HFFc6 (cell line): ENCODE data around the gene TTC6. TPM values are rescaled to one million over a fixed set of nuclear protein-coding genes. Genes with fewer than 3 reads are reported as not detected.

ENCODE experiments used
- DNase-seq: peaks from one replicate; pipeline ENCODE4 v3.0.0-alpha.2; 2018
- H3K27ac Mint-ChIP-seq: 2 replicates; pipeline ENCODE4 v1.8.0; 2020; ENCODE audit warnings: mild to moderate bottlenecking, mixed read lengths
- H3K27me3 Mint-ChIP-seq: 2 replicates; pipeline ENCODE4 v1.8.0; 2021; ENCODE audit warnings: mild to moderate bottlenecking, moderate library complexity, mixed read lengths; ENCODE audit not compliant: insufficient read depth
- H3K36me3 Mint-ChIP-seq: 2 replicates; pipeline ENCODE4 v1.8.0; 2021; ENCODE audit warnings: low read depth, mixed read lengths
- H3K4me1 Mint-ChIP-seq: 2 replicates; pipeline ENCODE4 v1.8.0; 2020; ENCODE audit warnings: low read depth, mixed read lengths
- H3K4me3 Mint-ChIP-seq: 2 replicates; pipeline ENCODE4 v1.8.0; 2020; ENCODE audit warnings: mild to moderate bottlenecking, moderate library complexity, mixed read lengths
- H3K9me3 Mint-ChIP-seq: 2 replicates; pipeline ENCODE4 v1.8.0; 2020; ENCODE audit warnings: mild to moderate bottlenecking, mixed read lengths
- CTCF ChIP-seq: fragments of 200-600 bp; sonication (generic); IDR thresholded peaks from 2 replicates; pipeline ENCODE4 v1.5.0; 2021; ENCODE audit warnings: antibody characterized with exemption, mild to moderate bottlenecking
- total RNA-seq, 6 experiments: library from RNA; stranded (reverse); fragmentation: NEBNext Ultra II Directional; extraction: Animal tissue kit (Norgen Biotek cat#: 25700); gene quantifications; 2 replicates in 1 of 6; 3 replicates in 5 of 6; pipeline ENCODE4 v1.2.3, GENCODE V29; 2021

Gene TTC6
- total RNA-seq, 6 experiments from 2014 or later, result 0.38 to 1.2 (median 0.62) TPM; not detected in 2

- no peak for TF ChIP-seq CTCF
- H3K27me3 Mint-ChIP-seq, result peaks cover 19% of the 10 kb centered on the region
- DNase-seq, result no peak
- no peaks in the 10 kb centered on the region for H3K4me1 Mint-ChIP-seq
- no peak overlapping the region for H3K4me3 Mint-ChIP-seq
- peaks cover 36% of the 10 kb centered on the region for H3K36me3 Mint-ChIP-seq
- no peak overlapping the region for H3K27ac Mint-ChIP-seq
- peaks cover 38% of the 10 kb centered on the region for H3K9me3 Mint-ChIP-seq
Measured at GRCh38 chr14:37610945-37611523, 15.6 kb downstream of the TTC6 start.

- H3K9me3 Mint-ChIP-seq, result peaks cover 44% of the 10 kb centered on the region
- no peak for DNase-seq
Measured at GRCh38 chr14:37615582-37616289, 20.3 kb downstream of the TTC6 start.

GRCh38 chr14:37616853-37617252, 21.4 kb downstream of the TTC6 start:
- peaks cover 40% of the 10 kb centered on the region for H3K9me3 Mint-ChIP-seq
- no peaks in the 10 kb centered on the region; the same call in 1 of the 2 replicates for H3K4me1 Mint-ChIP-seq
- no peak for TF ChIP-seq CTCF
- peaks cover 29% of the 10 kb centered on the region for H3K36me3 Mint-ChIP-seq
- DNase-seq, result no peak
- H3K4me3 Mint-ChIP-seq, result no peak overlapping the region
- no peak overlapping the region for H3K27ac Mint-ChIP-seq
- H3K27me3 Mint-ChIP-seq, result peaks cover 4% of the 10 kb centered on the region; the same call in 1 of the 2 replicates

More at GRCh38 chr14:37615582-37616289, 20.3 kb downstream of the TTC6 start:
- no peak overlapping the region for H3K4me3 Mint-ChIP-seq
- no peaks in the 10 kb centered on the region; the same call in 1 of the 2 replicates for H3K4me1 Mint-ChIP-seq
- TF ChIP-seq CTCF, result no peak
- H3K27me3 Mint-ChIP-seq, result peaks cover 9% of the 10 kb centered on the region
- no peak overlapping the region for H3K27ac Mint-ChIP-seq
- peaks cover 36% of the 10 kb centered on the region for H3K36me3 Mint-ChIP-seq

GRCh38 chr14:37617864-37618365, 22.5 kb downstream of the TTC6 start:
- H3K27ac Mint-ChIP-seq, result no peak overlapping the region

GRCh38 chr14:37618498-37619028, 23.1 kb downstream of the TTC6 start:
- Mint-ChIP-seq H3K4me3 (no peak overlapping the region), H3K27me3 (peaks cover 1% of the 10 kb centered on the region; the same call in 1 of the 2 replicates), H3K9me3 (peaks cover 28% of the 10 kb centered on the region), H3K36me3 (peaks cover 19% of the 10 kb centered on the region), H3K27ac (no peak overlapping the region), H3K4me1 (peaks cover 8% of the 10 kb centered on the region)
- no peak for TF ChIP-seq CTCF
- no peak for DNase-seq

More at GRCh38 chr14:37617864-37618365, 22.5 kb downstream of the TTC6 start:
- Mint-ChIP-seq H3K4me3 (no peak overlapping the region), H3K36me3 (peaks cover 19% of the 10 kb centered on the region), H3K4me1 (peaks cover 2% of the 10 kb centered on the region), H3K9me3 (peaks cover 30% of the 10 kb centered on the region), H3K27me3 (peaks cover 1% of the 10 kb centered on the region; the same call in 1 of the 2 replicates)
- no peak for DNase-seq
- no peak for TF ChIP-seq CTCF
